Measurements from ENCODE around the gene TEX54.

DNA sequence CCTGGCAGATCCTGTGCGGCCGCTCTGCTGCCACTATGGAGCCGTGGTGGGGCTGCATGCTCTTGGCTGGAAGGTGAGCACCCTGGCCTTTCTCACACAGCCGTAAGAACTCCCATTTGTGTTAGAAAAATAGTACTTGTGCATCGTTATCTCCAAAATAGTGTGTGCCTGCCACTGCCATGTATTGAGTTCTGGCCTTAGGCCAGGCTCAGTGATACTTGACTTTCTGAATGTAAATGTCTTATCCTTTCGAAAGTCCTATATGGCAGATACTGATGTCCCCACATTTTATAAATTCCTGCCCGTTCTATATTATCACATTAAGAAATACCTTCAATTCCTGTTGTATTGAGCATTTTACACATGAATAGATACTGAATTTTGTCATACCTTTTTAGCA is 49.9 kb downstream of the TEX54 start:
- TF ChIP-seq, protein P1, sequence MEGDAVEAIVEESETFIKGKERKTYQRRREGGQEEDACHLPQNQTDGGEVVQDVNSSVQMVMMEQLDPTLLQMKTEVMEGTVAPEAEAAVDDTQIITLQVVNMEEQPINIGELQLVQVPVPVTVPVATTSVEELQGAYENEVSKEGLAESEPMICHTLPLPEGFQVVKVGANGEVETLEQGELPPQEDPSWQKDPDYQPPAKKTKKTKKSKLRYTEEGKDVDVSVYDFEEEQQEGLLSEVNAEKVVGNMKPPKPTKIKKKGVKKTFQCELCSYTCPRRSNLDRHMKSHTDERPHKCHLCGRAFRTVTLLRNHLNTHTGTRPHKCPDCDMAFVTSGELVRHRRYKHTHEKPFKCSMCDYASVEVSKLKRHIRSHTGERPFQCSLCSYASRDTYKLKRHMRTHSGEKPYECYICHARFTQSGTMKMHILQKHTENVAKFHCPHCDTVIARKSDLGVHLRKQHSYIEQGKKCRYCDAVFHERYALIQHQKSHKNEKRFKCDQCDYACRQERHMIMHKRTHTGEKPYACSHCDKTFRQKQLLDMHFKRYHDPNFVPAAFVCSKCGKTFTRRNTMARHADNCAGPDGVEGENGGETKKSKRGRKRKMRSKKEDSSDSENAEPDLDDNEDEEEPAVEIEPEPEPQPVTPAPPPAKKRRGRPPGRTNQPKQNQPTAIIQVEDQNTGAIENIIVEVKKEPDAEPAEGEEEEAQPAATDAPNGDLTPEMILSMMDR (IDR thresholded peaks at IDR 0.05; ENCODE audit: low read length): no peak
- no peak for TF ChIP-seq EZH2phosphoT487 (IDR thresholded peaks at IDR 0.05; ENCODE audit: low read length)
